Fibroblast of gingiva (primary cell): ENCODE measurements around the gene ANO1.

Experiments
- DNase-seq: peaks from one replicate; pipeline ENCODE4 v3.0.0-alpha.2; 2011; ENCODE audit warnings: low read depth

Gene ANO1

GRCh38 chr11:70095541-70096252 is 17.6 kb downstream of the ANO1 start:
- DNase-seq, result no peak

DNA sequence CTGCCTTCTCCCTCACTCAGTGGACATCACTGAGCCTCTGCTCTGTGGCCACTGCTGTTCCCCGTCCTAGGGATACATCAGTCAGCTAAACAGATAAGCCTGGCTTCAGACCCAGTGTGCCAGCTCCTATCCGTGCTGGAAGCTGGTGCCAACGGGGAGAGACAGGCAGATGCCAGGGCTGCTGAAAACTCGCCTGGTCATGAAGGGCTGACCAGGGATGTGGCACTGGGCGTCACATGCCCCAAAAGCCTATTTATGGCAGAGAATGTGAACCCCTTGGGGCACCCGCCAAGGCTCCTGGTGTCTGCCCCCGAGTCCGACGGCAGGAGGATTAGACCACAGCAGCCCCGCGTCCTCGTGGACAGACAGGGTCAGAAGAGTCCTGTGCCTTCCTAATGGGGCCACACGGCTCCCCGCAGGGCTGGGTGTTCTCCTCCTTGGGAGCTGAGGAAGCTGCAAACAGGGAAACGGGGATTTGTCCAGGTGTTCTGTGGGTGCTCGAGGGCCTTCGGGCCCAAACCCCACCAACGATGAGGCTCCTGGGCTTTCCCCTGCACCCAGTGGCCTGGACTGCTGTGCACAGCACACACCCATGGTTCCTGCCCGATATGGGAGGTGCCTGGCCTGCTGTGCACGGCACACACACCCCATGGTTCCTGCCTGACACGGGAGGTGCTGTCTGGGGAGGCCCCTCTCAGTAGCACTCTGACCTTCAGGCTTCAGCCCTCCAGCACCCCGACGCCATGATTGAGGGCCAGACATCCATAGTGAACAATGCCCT is 19.9 kb downstream of the ANO1 start:
- DNase-seq, result no peak

DNA sequence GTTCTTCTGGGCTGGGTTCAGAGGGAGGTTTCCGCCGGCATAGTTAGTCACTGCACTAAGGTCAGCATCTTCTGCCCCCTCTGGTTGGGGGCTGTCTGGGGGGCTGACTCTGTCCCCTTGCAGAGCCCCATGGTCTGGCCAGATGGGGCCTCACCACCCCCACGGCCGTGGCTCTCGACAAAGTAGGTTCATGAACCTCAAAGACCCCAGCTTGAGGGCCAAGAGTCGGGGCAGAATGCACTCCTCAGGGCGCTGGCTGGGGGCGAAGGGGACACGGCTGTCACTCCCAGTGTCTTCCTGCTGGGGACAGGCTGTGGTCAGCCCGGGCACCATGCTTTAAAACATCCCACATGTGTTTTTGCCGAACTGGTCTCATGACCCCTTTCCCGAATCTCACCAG is 20.8 kb downstream of the ANO1 start:
- no peak for DNase-seq

DNA sequence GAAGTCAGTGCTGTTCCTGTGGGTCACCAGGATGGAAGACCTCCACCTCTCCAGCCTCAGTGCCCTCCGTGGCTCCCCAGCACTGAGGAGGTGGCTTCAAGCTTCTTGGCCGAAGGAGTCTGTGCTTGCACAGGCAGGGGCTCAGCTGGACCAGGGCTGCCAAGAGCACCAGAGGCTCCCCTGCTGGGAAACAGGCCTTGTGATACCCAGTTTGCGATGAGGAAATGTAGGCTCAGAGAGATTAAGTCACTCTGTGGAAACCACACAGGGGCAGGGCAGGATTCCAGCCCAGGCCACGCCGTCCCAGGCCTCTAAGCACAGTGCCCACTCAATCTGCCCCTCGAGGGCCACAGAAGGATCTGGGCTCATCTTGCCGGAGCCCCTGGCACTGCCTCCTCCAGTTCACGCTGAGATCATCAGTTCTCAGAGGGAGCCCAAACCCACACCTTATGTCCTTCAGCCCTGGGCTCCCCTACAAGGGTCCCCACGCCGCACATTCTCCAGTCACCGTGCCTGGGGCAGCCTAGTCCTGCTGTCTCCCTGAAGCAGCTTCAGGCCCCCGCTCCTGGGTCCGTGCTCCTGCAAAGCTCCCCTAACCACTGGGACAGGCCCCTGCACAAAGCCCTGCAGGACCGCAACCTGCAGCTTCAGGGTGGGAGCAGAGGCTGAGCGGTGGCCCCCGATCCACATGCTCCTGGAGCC is 21.6 kb downstream of the ANO1 start:
- no peak for DNase-seq

DNA sequence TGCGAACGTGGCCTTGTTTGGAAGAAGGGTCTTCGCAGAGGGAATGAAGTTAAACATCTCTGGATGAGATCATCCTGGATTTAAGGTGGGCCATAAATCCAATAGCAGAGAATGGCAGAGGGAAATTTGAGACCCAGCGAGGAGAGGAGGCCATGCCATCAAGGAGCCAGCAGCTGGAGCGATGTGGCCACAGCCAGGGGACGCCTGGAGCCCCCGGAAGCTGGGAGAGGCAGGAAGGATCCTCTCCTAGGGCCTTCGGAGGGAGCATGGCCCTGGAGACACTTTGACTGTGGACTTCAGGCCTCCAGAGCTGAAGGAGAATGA is 22.1 kb downstream of the ANO1 start:
- DNase-seq, result no peak

DNA sequence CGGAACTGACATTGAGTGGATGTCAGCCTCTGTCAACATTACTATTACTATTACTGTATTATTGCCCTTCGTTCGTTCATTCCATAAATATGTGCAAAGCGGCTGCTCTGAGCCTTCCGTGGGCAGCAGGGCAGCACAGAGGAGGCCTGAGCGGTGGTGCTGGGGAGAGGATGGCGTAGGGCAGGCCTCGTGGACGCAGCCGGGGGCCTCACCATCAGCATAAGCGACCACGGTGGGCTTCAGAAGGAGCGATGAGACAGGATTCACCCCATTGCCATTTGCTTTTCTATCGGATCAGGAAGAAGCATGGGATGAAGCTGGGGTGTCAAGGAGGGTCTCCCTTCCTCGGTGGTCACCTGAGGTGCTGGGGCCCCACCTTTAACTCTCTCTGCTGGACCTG is 22.7 kb downstream of the ANO1 start:
- no peak for DNase-seq

DNA sequence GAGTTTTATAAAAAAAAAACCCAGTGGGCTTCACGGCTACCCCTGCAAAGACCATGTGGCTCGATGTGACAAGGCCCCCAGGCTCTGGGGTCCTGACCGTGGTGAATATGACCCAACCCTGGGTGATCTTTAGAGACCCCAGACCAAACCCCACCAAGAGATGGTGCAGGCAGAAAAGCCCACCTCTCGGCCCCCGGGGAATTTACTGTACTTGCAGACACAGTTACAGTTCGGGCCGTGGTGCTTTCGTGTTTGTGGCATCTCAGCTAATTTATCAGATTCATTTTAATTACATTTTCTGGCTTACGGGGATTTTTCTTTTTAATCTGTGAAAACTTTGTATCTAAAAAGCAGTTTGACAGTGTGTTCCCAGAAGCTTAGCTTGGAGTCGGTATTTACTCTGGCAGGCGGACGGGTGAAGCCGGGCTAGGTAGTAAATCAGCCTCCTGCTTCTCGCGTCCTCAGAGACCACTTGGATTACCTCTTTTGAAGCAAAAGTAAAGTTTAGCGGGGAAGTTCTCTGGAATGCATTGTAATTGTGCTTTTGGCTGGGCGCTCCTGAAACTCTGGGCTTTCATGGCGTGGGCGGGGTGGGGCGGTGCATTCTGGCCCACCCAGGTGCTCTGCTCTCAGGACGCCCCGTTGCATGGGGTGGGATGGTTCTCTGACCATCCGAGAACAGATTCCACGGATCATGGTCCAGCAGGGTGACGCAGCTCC is 25.3 kb downstream of the ANO1 start:
- DNase-seq, result no peak

- DNase-seq, result no peak
Observed at GRCh38 chr11:70104419-70104818, 26.3 kb downstream of the ANO1 start.

- DNase-seq, result no peak
Observed at GRCh38 chr11:70104961-70105360, 26.8 kb downstream of the ANO1 start.

DNA sequence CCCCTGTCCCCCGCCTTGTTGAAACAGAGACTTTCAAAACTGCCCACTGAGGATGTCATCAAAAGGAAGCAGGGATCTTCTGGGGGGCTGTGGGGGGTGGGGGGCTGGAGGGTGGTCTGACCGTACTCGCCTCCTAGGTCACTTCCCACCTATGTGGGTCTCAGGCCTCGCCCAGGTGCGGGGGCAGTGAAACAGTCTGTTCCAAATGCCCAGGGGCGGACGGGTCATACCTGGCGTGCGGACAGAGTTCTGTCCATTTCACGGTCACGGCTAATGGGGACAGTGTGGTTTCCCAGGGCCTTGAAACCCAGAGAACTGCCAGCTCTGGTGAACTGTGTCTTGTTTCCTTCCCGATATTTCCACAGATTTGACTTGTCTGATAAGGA is 27.2 kb downstream of the ANO1 start:
- no peak for DNase-seq

- DNase-seq, result no peak
Observed at GRCh38 chr11:70105755-70106571, 27.8 kb downstream of the ANO1 start.

GRCh38 chr11:70106757-70107156 is 28.6 kb downstream of the ANO1 start:
- DNase-seq, result no peak

- DNase-seq, result no peak
Observed at GRCh38 chr11:70107191-70107590, 29.1 kb downstream of the ANO1 start.

DNA sequence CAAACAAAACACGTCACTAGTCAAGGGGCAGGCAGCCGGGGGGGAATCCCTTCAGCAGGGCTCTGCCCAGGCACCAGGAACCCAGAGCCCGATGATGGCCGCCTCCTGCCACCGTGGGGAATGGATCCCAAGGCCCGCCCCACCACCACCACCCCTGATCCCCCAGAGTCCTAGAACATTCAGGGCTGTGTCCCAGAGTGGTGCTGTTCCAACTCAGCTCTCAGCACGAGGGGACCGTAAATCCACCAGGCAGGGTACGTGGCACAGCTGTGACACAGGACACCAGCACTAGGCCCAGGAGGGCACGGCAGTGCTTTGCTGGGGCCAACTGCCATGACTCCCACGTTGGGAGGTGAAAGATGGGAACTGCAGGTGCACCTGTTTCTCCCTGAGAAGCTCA is 29.6 kb downstream of the ANO1 start:
- no peak for DNase-seq

GRCh38 chr11:70108250-70108649 is 30.1 kb downstream of the ANO1 start:
- DNase-seq, result peak; percentile 8

GRCh38 chr11:70109006-70109405 is 30.9 kb downstream of the ANO1 start:
- no peak for DNase-seq

DNA sequence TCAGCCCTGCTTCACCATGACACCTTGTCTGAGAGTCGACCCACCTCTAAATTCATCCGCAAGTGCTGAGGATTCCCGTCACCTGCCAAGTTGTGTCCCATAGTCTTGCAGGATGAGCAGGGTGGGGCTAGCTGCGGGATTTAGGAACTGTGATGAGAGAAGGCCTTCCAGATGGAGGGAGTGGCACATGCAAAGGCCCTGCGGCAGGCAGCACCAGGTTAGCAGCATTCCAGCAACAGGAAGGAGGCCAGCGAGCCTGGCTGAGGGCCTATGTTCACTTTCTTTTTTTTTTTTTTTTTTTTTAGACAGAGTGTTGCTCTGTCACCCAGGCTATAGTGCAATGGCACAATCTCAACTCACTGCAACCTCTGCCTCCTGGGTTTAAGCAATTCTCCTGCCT is 31.8 kb downstream of the ANO1 start:
- DNase-seq, result no peak

DNA sequence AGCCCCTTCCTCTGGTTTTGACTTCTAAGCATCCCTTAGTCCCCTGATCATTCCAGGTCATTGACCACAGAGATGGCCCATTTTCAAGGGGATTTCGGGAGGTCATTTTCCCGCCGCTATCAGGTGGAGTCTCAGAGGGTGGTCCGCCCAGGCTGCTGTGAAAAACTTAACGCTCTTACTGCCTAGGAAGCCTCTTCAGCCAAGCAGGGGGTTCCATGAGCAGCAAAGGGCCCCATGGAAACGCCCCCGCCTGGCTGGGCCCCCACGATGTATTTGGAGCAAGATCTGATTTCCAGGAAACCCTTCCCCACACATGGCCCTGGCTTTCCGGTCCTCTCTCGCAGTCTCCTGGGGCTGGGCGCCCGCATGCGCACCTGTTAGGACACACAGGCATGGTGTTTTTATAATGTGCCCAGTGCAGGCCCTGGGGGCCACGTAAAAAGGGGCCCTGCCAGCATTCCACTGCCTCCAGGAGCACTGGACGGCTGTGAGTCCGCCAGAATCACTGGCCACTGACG is 32.5 kb downstream of the ANO1 start:
- no peak for DNase-seq

GRCh38 chr11:70111269-70112016 is 33.3 kb downstream of the ANO1 start:
- peak; percentile 63 for DNase-seq

- no peak for DNase-seq
Observed at GRCh38 chr11:70112017-70112434, 33.9 kb downstream of the ANO1 start.

DNA sequence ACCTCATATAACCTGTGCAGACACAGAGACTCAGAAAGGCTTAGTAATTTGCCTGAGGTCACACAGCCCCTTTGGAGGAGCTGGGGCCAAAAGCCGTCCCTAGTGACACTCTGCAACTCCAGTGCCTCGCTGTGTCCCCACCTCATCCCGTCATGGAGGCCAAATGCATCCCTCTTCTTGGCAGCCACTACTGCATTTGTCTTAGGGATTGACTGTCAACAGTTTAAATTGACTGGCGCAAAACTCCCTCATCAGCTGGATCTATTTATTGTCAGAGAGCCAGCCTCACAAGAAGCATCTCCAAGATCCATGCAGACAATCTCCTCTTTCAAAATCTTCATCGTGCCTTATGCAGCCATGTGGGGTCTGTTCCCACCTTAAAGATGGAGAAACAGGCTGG is 35.7 kb downstream of the ANO1 start:
- DNase-seq, result no peak
